ENCODE data around the gene EML6. TPM values are rescaled to one million over a fixed set of nuclear protein-coding genes. Genes with fewer than 3 reads are reported as not detected.

EML6 gene
- total RNA-seq, 1 experiment from 2014 or later = 6.6 TPM

DNA sequence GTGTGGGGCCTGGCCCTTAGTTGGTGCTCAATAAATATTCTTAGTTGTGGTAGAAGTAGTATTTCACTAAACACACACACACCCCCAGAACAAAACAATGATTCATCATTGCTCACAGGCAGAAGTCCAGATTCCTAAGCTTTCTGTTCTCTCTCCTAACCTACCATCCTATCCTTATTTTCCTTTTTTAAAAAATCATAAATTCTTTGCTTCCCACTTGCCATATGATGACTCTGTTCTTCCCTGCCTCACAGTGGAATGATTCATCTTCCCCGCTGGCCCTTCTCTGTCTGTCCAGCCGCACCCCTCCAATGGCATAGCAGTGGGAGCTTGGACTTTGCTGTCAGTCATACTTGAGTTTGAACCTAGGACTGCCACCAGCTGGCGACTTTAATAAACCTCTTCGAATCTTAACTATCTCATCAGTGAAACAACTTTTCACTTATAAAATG lies 5.2 kb downstream of the EML6 start:
- Histone ChIP-seq H3K36me3 (ENCODE audit: control insufficient read depth in 1 of 2, insufficient read depth in 2 of 2, low read length in 2 of 2) (no peaks in the 10 kb centered on the region), H3K4me2 (ENCODE audit: low read length) (peak overlapping the region; percentile 51), H3K9ac (ENCODE audit: low read length) (no peak overlapping the region), H3K4me3 (replicated peaks in 1 of 2; ENCODE audit: low read depth in 1 of 2, low read length in 2 of 2) (no peak overlapping the region), H3K9me3 (ENCODE audit: control insufficient read depth in 1 of 2, insufficient read depth in 1 of 2, low read depth in 1 of 2, low read length in 2 of 2) (no peaks in the 10 kb centered on the region), H3K4me1 (ENCODE audit: control insufficient read depth in 1 of 2, insufficient read depth in 2 of 2, low read length in 2 of 2) (peaks cover 3 to 26% of the 10 kb centered on the region in 2 experiments; a peak in 3 of 4 replicates), H3K27me3 (ENCODE audit: insufficient read depth, low read length) (no peaks in the 10 kb centered on the region), H3K79me2 (ENCODE audit: insufficient read depth, low read length) (no peaks in the 10 kb centered on the region), H3K9me2 (ENCODE audit: insufficient read depth) (no peaks in the 10 kb centered on the region), H4K20me1 (ENCODE audit: insufficient read depth) (no peaks in the 10 kb centered on the region), H3K27ac (ENCODE audit: low read depth, low read length) (no peak overlapping the region), H2AFZ (ENCODE audit: low read depth, low read length, poor library complexity, severe bottlenecking) (no peak overlapping the region)
- intact Hi-C loops (cut with micrococcal nuclease) = loop anchor here (5.0 to 10.0 kb wide), 2 partner anchors 44 to 106 kb away; no protein-coding TSS in a partner anchor
- ATAC-seq (peak; percentile 87), DNase-seq (ENCODE audit: low read depth, low spot score) (peak; percentile 49)
- ChIA-PET POLR2A (no interaction called here), CTCF (interaction anchor here (1.1 kb wide), 1 partner anchor 9 kb away, joined by 3 read pairs; no protein-coding TSS in a partner anchor), RAD21 (ENCODE audit: low non-redundant PET in 1 of 2, low total read pairs in 2 of 2, uncharacterized antibody in 2 of 2, unreplicated experiment in 2 of 2) (no interaction called here)
- BruUV-seq (replicated peaks) = no TSS peak
- no peak for TF ChIP-seq ELF1 (IDR thresholded peaks at IDR 0.05; ENCODE audit: borderline replicate concordance, low read depth)
- TF ChIP-seq JUND (IDR thresholded peaks at IDR 0.05) = peak; percentile 80
- TF ChIP-seq EZH2phosphoT487 (IDR thresholded peaks at IDR 0.05; ENCODE audit: borderline replicate concordance) = no peak
- TF ChIP-seq SIN3A (IDR thresholded peaks at IDR 0.05; ENCODE audit: low read depth) = no peak
- no peak for TF ChIP-seq ZFX (IDR thresholded peaks at IDR 0.05)
- TF ChIP-seq ZNF274 (IDR thresholded peaks at IDR 0.05; ENCODE audit: low read depth, low read length) = no peak
- TF ChIP-seq POLR2A (IDR thresholded peaks at IDR 0.05; ENCODE audit: borderline replicate concordance, extremely low read depth, insufficient read depth, insufficient read length) = no peak
- TF ChIP-seq EGR1 (IDR thresholded peaks at IDR 0.05; ENCODE audit: low read depth) = peak; percentile 57
- TF ChIP-seq, protein P1, sequence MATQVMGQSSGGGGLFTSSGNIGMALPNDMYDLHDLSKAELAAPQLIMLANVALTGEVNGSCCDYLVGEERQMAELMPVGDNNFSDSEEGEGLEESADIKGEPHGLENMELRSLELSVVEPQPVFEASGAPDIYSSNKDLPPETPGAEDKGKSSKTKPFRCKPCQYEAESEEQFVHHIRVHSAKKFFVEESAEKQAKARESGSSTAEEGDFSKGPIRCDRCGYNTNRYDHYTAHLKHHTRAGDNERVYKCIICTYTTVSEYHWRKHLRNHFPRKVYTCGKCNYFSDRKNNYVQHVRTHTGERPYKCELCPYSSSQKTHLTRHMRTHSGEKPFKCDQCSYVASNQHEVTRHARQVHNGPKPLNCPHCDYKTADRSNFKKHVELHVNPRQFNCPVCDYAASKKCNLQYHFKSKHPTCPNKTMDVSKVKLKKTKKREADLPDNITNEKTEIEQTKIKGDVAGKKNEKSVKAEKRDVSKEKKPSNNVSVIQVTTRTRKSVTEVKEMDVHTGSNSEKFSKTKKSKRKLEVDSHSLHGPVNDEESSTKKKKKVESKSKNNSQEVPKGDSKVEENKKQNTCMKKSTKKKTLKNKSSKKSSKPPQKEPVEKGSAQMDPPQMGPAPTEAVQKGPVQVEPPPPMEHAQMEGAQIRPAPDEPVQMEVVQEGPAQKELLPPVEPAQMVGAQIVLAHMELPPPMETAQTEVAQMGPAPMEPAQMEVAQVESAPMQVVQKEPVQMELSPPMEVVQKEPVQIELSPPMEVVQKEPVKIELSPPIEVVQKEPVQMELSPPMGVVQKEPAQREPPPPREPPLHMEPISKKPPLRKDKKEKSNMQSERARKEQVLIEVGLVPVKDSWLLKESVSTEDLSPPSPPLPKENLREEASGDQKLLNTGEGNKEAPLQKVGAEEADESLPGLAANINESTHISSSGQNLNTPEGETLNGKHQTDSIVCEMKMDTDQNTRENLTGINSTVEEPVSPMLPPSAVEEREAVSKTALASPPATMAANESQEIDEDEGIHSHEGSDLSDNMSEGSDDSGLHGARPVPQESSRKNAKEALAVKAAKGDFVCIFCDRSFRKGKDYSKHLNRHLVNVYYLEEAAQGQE (IDR thresholded peaks at IDR 0.05; ENCODE audit: low read depth) = no peak
- TF ChIP-seq EZH2 (IDR thresholded peaks at IDR 0.05) = no peak
- peak; percentile 35; the same call in 1 of the 2 replicates for TF ChIP-seq RAD21 (IDR thresholded peaks at IDR 0.05; ENCODE audit: low read depth)
- TF ChIP-seq SP1 (IDR thresholded peaks at IDR 0.05; ENCODE audit: low read depth) = peak; percentile 64
- peak; percentile 84 for TF ChIP-seq FOSL1 (IDR thresholded peaks at IDR 0.05; ENCODE audit: low read depth)
- TF ChIP-seq, protein P2, sequence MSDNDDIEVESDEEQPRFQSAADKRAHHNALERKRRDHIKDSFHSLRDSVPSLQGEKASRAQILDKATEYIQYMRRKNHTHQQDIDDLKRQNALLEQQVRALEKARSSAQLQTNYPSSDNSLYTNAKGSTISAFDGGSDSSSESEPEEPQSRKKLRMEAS (IDR thresholded peaks at IDR 0.05) = 0 out of 2 replicates have a peak, but pooled peaks have one; percentile 28
- TF ChIP-seq SRF (IDR thresholded peaks at IDR 0.05; ENCODE audit: low read depth) = peak; percentile 37; the same call in 1 of the 2 replicates
- TF ChIP-seq CBX3 (IDR thresholded peaks at IDR 0.05; ENCODE audit: low read depth) = peak; percentile 70
- TF ChIP-seq, protein P3, sequence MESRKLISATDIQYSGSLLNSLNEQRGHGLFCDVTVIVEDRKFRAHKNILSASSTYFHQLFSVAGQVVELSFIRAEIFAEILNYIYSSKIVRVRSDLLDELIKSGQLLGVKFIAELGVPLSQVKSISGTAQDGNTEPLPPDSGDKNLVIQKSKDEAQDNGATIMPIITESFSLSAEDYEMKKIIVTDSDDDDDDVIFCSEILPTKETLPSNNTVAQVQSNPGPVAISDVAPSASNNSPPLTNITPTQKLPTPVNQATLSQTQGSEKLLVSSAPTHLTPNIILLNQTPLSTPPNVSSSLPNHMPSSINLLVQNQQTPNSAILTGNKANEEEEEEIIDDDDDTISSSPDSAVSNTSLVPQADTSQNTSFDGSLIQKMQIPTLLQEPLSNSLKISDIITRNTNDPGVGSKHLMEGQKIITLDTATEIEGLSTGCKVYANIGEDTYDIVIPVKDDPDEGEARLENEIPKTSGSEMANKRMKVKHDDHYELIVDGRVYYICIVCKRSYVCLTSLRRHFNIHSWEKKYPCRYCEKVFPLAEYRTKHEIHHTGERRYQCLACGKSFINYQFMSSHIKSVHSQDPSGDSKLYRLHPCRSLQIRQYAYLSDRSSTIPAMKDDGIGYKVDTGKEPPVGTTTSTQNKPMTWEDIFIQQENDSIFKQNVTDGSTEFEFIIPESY (IDR thresholded peaks at IDR 0.05; ENCODE audit: extremely low read depth, insufficient replicate concordance, low read length) = no peak
- TF ChIP-seq YY1 (IDR thresholded peaks at IDR 0.05; ENCODE audit: extremely low read depth, insufficient replicate concordance, low read depth, low read length) = no peak
- TF ChIP-seq, protein P4, sequence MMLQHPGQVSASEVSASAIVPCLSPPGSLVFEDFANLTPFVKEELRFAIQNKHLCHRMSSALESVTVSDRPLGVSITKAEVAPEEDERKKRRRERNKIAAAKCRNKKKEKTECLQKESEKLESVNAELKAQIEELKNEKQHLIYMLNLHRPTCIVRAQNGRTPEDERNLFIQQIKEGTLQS (IDR thresholded peaks at IDR 0.05) = no peak
- TF ChIP-seq CEBPB (IDR thresholded peaks at IDR 0.05; ENCODE audit: low read depth) = no peak
- no peak for TF ChIP-seq TCF7L2 (IDR thresholded peaks at IDR 0.05; ENCODE audit: borderline replicate concordance, extremely low read depth, insufficient read depth, insufficient read length)

All from HCT116 (cell line).